ENCODE results near the gene MRPL43.

The MRPL43 gene

DNA sequence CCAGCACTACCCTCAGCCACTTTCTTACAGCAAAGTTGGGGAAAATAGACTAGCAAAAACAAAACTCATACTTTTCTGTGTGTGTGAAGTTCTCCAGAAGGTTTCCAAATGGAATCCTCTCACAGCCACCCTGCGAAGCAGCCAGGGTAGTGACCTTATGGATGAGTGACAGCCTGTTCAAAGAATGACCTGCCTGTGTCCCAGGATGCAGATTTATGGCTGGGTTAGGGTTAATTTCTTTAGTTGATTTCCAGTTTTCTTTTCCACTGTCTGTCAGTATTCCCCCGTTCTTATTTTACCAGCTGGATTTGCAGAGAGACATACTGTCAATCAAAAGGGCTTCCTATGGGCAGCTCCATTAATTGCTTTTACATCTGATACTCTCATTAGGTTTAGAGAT, 20.4 kb downstream of the MRPL43 start:
- no peak for ATAC-seq
- TF ChIP-seq, protein P1, sequence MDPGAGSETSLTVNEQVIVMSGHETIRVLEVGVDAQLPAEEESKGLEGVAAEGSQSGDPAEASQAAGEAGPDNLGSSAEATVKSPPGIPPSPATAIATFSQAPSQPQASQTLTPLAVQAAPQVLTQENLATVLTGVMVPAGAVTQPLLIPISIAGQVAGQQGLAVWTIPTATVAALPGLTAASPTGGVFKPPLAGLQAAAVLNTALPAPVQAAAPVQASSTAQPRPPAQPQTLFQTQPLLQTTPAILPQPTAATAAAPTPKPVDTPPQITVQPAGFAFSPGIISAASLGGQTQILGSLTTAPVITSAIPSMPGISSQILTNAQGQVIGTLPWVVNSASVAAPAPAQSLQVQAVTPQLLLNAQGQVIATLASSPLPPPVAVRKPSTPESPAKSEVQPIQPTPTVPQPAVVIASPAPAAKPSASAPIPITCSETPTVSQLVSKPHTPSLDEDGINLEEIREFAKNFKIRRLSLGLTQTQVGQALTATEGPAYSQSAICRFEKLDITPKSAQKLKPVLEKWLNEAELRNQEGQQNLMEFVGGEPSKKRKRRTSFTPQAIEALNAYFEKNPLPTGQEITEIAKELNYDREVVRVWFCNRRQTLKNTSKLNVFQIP (CRISPR knock-in tag; IDR thresholded peaks at IDR 0.05; ENCODE audit: borderline replicate concordance, low read depth), result no peak
- TF ChIP-seq ZNF70 (CRISPR knock-in tag; IDR thresholded peaks at IDR 0.05) (no peak), TOX (CRISPR knock-in tag; IDR thresholded peaks at IDR 0.05; ENCODE audit: borderline replicate concordance) (no peak), ZNF8 (CRISPR knock-in tag; IDR thresholded peaks at IDR 0.05) (no peak), ZFP3 (CRISPR knock-in tag; IDR thresholded peaks at IDR 0.05) (no peak), ZFP30 (CRISPR knock-in tag; IDR thresholded peaks at IDR 0.05) (no peak)
- TF ChIP-seq, protein P2, sequence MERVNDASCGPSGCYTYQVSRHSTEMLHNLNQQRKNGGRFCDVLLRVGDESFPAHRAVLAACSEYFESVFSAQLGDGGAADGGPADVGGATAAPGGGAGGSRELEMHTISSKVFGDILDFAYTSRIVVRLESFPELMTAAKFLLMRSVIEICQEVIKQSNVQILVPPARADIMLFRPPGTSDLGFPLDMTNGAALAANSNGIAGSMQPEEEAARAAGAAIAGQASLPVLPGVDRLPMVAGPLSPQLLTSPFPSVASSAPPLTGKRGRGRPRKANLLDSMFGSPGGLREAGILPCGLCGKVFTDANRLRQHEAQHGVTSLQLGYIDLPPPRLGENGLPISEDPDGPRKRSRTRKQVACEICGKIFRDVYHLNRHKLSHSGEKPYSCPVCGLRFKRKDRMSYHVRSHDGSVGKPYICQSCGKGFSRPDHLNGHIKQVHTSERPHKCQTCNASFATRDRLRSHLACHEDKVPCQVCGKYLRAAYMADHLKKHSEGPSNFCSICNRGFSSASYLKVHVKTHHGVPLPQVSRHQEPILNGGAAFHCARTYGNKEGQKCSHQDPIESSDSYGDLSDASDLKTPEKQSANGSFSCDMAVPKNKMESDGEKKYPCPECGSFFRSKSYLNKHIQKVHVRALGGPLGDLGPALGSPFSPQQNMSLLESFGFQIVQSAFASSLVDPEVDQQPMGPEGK (CRISPR knock-in tag; IDR thresholded peaks at IDR 0.05; ENCODE audit: borderline replicate concordance), result no peak
- TF ChIP-seq, protein P3, sequence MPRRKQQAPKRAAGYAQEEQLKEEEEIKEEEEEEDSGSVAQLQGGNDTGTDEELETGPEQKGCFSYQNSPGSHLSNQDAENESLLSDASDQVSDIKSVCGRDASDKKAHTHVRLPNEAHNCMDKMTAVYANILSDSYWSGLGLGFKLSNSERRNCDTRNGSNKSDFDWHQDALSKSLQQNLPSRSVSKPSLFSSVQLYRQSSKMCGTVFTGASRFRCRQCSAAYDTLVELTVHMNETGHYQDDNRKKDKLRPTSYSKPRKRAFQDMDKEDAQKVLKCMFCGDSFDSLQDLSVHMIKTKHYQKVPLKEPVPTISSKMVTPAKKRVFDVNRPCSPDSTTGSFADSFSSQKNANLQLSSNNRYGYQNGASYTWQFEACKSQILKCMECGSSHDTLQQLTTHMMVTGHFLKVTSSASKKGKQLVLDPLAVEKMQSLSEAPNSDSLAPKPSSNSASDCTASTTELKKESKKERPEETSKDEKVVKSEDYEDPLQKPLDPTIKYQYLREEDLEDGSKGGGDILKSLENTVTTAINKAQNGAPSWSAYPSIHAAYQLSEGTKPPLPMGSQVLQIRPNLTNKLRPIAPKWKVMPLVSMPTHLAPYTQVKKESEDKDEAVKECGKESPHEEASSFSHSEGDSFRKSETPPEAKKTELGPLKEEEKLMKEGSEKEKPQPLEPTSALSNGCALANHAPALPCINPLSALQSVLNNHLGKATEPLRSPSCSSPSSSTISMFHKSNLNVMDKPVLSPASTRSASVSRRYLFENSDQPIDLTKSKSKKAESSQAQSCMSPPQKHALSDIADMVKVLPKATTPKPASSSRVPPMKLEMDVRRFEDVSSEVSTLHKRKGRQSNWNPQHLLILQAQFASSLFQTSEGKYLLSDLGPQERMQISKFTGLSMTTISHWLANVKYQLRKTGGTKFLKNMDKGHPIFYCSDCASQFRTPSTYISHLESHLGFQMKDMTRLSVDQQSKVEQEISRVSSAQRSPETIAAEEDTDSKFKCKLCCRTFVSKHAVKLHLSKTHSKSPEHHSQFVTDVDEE (CRISPR knock-in tag; IDR thresholded peaks at IDR 0.05), result no peak

DNA sequence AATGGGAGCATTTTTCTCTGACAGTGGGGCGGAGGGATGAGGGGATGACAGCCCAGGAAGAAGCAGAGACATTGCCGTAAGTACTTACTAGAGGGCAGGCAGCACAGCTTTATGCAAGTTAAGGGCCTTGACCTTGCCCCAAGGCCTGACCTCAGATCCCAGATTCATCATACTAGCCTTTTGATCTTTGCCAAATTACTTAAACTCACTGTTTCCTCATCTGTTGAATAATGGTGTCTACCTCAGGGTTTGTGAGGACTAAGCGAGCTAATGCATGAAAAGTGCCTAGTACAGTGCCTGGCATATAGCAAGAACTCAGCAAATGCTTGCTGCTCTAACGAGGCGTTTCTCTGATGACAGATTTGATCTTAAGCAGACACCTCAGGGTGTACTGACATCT, 21.5 kb downstream of the MRPL43 start:
- TF ChIP-seq OSR1 (CRISPR knock-in tag; IDR thresholded peaks at IDR 0.05), result no peak
- no peak for TF ChIP-seq CSDC2 (CRISPR knock-in tag; IDR thresholded peaks at IDR 0.05)
- no peak for TF ChIP-seq ZFP3 (CRISPR knock-in tag; IDR thresholded peaks at IDR 0.05)
- TF ChIP-seq TOX (CRISPR knock-in tag; IDR thresholded peaks at IDR 0.05; ENCODE audit: borderline replicate concordance), result no peak
- TF ChIP-seq ZC3H10 (CRISPR knock-in tag; IDR thresholded peaks at IDR 0.05), result no peak
- TF ChIP-seq TCF4 (CRISPR knock-in tag; IDR thresholded peaks at IDR 0.05; ENCODE audit: borderline replicate concordance), result no peak
- TF ChIP-seq, protein P2 (CRISPR knock-in tag; IDR thresholded peaks at IDR 0.05; ENCODE audit: borderline replicate concordance), result no peak
- TF ChIP-seq PPARA (CRISPR knock-in tag; IDR thresholded peaks at IDR 0.05; ENCODE audit: borderline replicate concordance), result no peak
- TF ChIP-seq ISL1 (CRISPR knock-in tag; IDR thresholded peaks at IDR 0.05), result no peak
- TF ChIP-seq, protein P1 (CRISPR knock-in tag; IDR thresholded peaks at IDR 0.05; ENCODE audit: borderline replicate concordance, low read depth), result no peak
- TF ChIP-seq, protein P4, sequence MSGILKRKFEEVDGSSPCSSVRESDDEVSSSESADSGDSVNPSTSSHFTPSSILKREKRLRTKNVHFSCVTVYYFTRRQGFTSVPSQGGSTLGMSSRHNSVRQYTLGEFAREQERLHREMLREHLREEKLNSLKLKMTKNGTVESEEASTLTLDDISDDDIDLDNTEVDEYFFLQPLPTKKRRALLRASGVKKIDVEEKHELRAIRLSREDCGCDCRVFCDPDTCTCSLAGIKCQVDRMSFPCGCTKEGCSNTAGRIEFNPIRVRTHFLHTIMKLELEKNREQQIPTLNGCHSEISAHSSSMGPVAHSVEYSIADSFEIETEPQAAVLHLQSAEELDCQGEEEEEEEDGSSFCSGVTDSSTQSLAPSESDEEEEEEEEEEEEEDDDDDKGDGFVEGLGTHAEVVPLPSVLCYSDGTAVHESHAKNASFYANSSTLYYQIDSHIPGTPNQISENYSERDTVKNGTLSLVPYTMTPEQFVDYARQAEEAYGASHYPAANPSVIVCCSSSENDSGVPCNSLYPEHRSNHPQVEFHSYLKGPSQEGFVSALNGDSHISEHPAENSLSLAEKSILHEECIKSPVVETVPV (CRISPR knock-in tag; IDR thresholded peaks at IDR 0.05), result no peak
- TF ChIP-seq ARNTL (CRISPR knock-in tag; IDR thresholded peaks at IDR 0.05; ENCODE audit: borderline replicate concordance, low read depth), result no peak
- TF ChIP-seq, protein P5, sequence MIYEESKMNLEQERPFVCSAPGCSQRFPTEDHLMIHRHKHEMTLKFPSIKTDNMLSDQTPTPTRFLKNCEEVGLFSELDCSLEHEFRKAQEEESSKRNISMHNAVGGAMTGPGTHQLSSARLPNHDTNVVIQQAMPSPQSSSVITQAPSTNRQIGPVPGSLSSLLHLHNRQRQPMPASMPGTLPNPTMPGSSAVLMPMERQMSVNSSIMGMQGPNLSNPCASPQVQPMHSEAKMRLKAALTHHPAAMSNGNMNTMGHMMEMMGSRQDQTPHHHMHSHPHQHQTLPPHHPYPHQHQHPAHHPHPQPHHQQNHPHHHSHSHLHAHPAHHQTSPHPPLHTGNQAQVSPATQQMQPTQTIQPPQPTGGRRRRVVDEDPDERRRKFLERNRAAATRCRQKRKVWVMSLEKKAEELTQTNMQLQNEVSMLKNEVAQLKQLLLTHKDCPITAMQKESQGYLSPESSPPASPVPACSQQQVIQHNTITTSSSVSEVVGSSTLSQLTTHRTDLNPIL (CRISPR knock-in tag; IDR thresholded peaks at IDR 0.05; ENCODE audit: low read depth), result no peak
- no peak for ATAC-seq
